K562 (cell line): ENCODE data around the gene CACNA1C. TPM values are rescaled to one million over a fixed set of nuclear protein-coding genes. Genes with fewer than 3 reads are reported as not detected.

Experiments
- ATAC-seq: fragments of 200-7000 bp; cut with Tn5 transposase; 3 replicates; pipeline ENCODE4 v1.9.1; 2020; ENCODE audit warnings: moderate library complexity
- BruUV-seq: library from RNA; stranded (reverse); fragments of 400-500 nt; replicated peaks from 2 replicates; lab custom pipeline; 2021; lab: Mats Ljungman, UMichigan
- CTCF ChIA-PET: fragments of 300-600 bp; formaldehyde crosslinking; extraction: SDS; loops from one replicate; lab custom pipeline; 2021; ENCODE audit warnings: low intra/inter-chr PET ratio; lab: Yijun Ruan, JAX
- POLR2A ChIA-PET: fragments of 300-600, 350-650 bp; sonication (Branson Sonifier 250); formaldehyde crosslinking; extraction: SDS; loops from one replicate; lab custom pipeline; 2021; ENCODE audit warnings: antibody characterized with exemption, inconsistent platforms; lab: Yijun Ruan, JAX
- DNase-seq, 4 experiments: peaks; one replicate each; pipeline versions ENCODE4 v3.0.0 to v3.0.0-alpha.2; 2011 to 2018; ENCODE audit warnings: low spot score in 3 of 4, mixed read lengths in 3 of 4; ENCODE audit errors: extremely low read depth in 1 of 4
- FAIRE-seq: peaks from 2 replicates; lab custom pipeline; 2011; peaks lifted over from hg19 to GRCh38; lab: Jason Lieb, UNC
- H2AFZ ChIP-seq: 2 replicates; pipeline ENCODE4 v1.6.0; 2011; ENCODE audit warnings: low read depth, low read length, control low read depth, inconsistent platforms
- H3K27ac ChIP-seq: fragments of 200-600 bp; 3 replicates; pipeline ENCODE4 v1.8.0; 2011; ENCODE audit warnings: low read depth, mild to moderate bottlenecking, control low read depth, inconsistent platforms, low read length, moderate library complexity, mixed read lengths; ENCODE audit errors: extremely low read depth
- H3K27me3 ChIP-seq, 2 experiments: fragments of 300-600 bp in 1 of 2; 2 replicates in 1 of 2; 3 replicates in 1 of 2; pipeline versions ENCODE4 v1.6.0 to v1.8.0; 2011; ENCODE audit warnings: inconsistent platforms in 2 of 2, low read length in 2 of 2, mild to moderate bottlenecking in 1 of 2, mixed read lengths in 1 of 2, moderate library complexity in 1 of 2; ENCODE audit not compliant: control insufficient read depth in 2 of 2, insufficient read depth in 2 of 2
- H3K36me3 ChIP-seq: fragments of 300-600 bp; 3 replicates; pipeline ENCODE4 v1.8.0; 2011; ENCODE audit warnings: mild to moderate bottlenecking, low read length, inconsistent platforms; ENCODE audit not compliant: control insufficient read depth, insufficient read depth
- H3K4me1 ChIP-seq, 2 experiments: fragments of 200-600 bp in 1 of 2; replicated peaks in 1 of 2; 2 replicates in 1 of 2; 3 replicates in 1 of 2; pipeline versions ENCODE4 v1.5.1 to v1.8.0; 2011; ENCODE audit warnings: inconsistent platforms in 2 of 2, low read length in 2 of 2, mild to moderate bottlenecking in 1 of 2, mixed read lengths in 1 of 2, moderate library complexity in 1 of 2; ENCODE audit not compliant: control insufficient read depth in 2 of 2, insufficient read depth in 2 of 2
- H3K4me2 ChIP-seq: 2 replicates; pipeline ENCODE4 v1.6.1; 2011; ENCODE audit warnings: low read length, control low read depth, inconsistent platforms, mixed read lengths; ENCODE audit not compliant: insufficient read depth
- H3K4me3 ChIP-seq: fragments of 200-600 bp; sonication (generic), shearing (Covaris generic); 2 replicates; pipeline ENCODE4 v1.5.1; 2016; ENCODE audit warnings: control low read depth, inconsistent platforms
- H3K79me2 ChIP-seq: fragments of 200-600 bp; 3 replicates; pipeline ENCODE4 v1.8.0; 2011; ENCODE audit warnings: low read length, inconsistent platforms; ENCODE audit not compliant: control insufficient read depth, insufficient read depth
- H3K9ac ChIP-seq, 2 experiments: 2 replicates each; pipeline versions ENCODE4 v1.6.0 to v1.6.1; 2011; ENCODE audit warnings: low read depth in 2 of 2, low read length in 2 of 2, control low read depth in 1 of 2, inconsistent platforms in 1 of 2, mild to moderate bottlenecking in 1 of 2, mixed read lengths in 1 of 2; ENCODE audit not compliant: insufficient read depth in 1 of 2
- H3K9me1 ChIP-seq: one replicate; pipeline ENCODE4 v1.6.0; 2011; ENCODE audit warnings: inconsistent platforms, mild to moderate bottlenecking, low read length, moderate library complexity; ENCODE audit not compliant: control insufficient read depth, insufficient read depth
- H3K9me3 ChIP-seq: replicated peaks from 2 replicates; pipeline ENCODE4 v1.5.1; 2011; ENCODE audit warnings: low read depth, low read length, inconsistent platforms; ENCODE audit not compliant: control insufficient read depth, insufficient read depth
- H4K20me1 ChIP-seq: replicated peaks from 2 replicates; pipeline ENCODE4 v1.6.1; 2011; ENCODE audit warnings: low read length, inconsistent platforms, mixed read lengths; ENCODE audit not compliant: control insufficient read depth, insufficient read depth
- BMI1 ChIP-seq: fragments of 150-350 bp; IDR thresholded peaks from 2 replicates; pipeline ENCODE4 v1.6.1; 2014; ENCODE audit warnings: low read length
- BRD4 ChIP-seq: fragments of 200-600 bp; sonication (generic); IDR thresholded peaks from 2 replicates; pipeline ENCODE4 v1.6.1; 2017; ENCODE audit warnings: inconsistent platforms
- ID3 ChIP-seq, 2 experiments: fragments of 250-450 bp in 1 of 2; fragments of 450-650 bp in 1 of 2; sonication (Bioruptor Pico) in 1 of 2; IDR thresholded peaks; 2 replicates each; pipeline versions ENCODE4 v1.6.1 to v1.8.0; 2016 to 2021; ENCODE audit warnings: mild to moderate bottlenecking in 2 of 2, moderate library complexity in 2 of 2, missing compliant biosample characterization in 1 of 2, missing genetic modification characterization in 1 of 2
- LCOR ChIP-seq: sonication (generic); formaldehyde crosslinking; IDR thresholded peaks from 2 replicates; pipeline ENCODE4 v1.8.0; 2022; ENCODE audit warnings: mild to moderate bottlenecking, missing genetic modification reagents
- NFE2L1 ChIP-seq: fragments of 450-650 bp; IDR thresholded peaks from 2 replicates; pipeline ENCODE4 v1.6.1; 2016; ENCODE audit warnings: missing genetic modification characterization, low read depth, mild to moderate bottlenecking, missing compliant biosample characterization, moderate library complexity, borderline replicate concordance
- TAF9B ChIP-seq: fragments of 450-650 bp; IDR thresholded peaks from 2 replicates; pipeline ENCODE4 v1.6.1; 2018; ENCODE audit warnings: mild to moderate bottlenecking; ENCODE audit not compliant: partially characterized antibody
- TFE3 ChIP-seq: fragments of 450-650 bp; formaldehyde crosslinking; IDR thresholded peaks from 2 replicates; pipeline ENCODE4 v1.4.0; 2020; ENCODE audit warnings: mild to moderate bottlenecking, mixed read lengths
- TRIM24 ChIP-seq, 2 experiments: fragments of 450-650 bp; IDR thresholded peaks; 2 replicates each; pipeline ENCODE4 v1.6.1; 2016
- ZNF212 ChIP-seq: fragments of 450-650 bp; formaldehyde crosslinking; IDR thresholded peaks from 2 replicates; pipeline ENCODE4 v1.4.0; 2020; ENCODE audit warnings: mild to moderate bottlenecking
- ZNF232 ChIP-seq: sonication (generic); formaldehyde crosslinking; IDR thresholded peaks from 2 replicates; pipeline ENCODE4 v1.8.0; 2022; ENCODE audit warnings: mild to moderate bottlenecking, missing genetic modification reagents
- ZNF431 ChIP-seq: sonication (generic); formaldehyde crosslinking; IDR thresholded peaks from 2 replicates; pipeline ENCODE4 v1.8.0; 2022; ENCODE audit warnings: mild to moderate bottlenecking, missing genetic modification reagents
- WGBS: fragments of 100-300 bp; shearing (Covaris generic); methylation state at CpG from one replicate; pipeline ENCODE4 v1.1.6; 2016; ENCODE audit warnings: low coverage, mixed read lengths; ENCODE audit not compliant: insufficient coverage; ENCODE audit errors: missing lambda C conversion rate; 5-methylcytosine and 5-hydroxymethylcytosine counted together
- in situ Hi-C: fragments of 300-500 bp; cut with MboI; formaldehyde crosslinking; loops from 4 replicates; pipeline ENCODE4 v1.15.0; 2018; ENCODE audit warnings: inconsistent platforms, mixed read lengths
- intact Hi-C: fragments of 100-400 bp; cut with micrococcal nuclease; formaldehyde crosslinking; loops from 2 replicates; pipeline ENCODE4 v1.14.2; 2022
- polyA plus RNA-seq, 8 experiments: library from polyadenylated mRNA; depleted of rRNA in 4 of 8; stranded (reverse) in 5 of 8; unstranded in 3 of 8; fragments of >200 nt; fragmentation: Nextera tagmentation in 2 of 8; fragmentation: Illumina TruSeq in 1 of 8; extraction: Ambion mirVana in 2 of 8; extraction: Trizol in 1 of 8; gene quantifications; 2 replicates each; pipeline versions ENCODE4 v1.2.1 to v1.2.3, GENCODE V29; 2011 to 2014; ENCODE audit warnings: inconsistent platforms in 1 of 8, missing spikeins in 1 of 8
- total RNA-seq, 7 experiments: library from RNA; depleted of rRNA in 6 of 7; stranded (reverse); fragments of >200 nt in 6 of 7; fragmentation: Illumina TruSeq in 2 of 7; extraction: Trizol in 2 of 7; gene quantifications; 2 replicates each; pipeline versions ENCODE4 v1.2.1 to v1.2.3, GENCODE V29; 2011 to 2021; ENCODE audit warnings: low replicate concordance in 1 of 7

The CACNA1C gene
- total and polyA plus RNA-seq, 9 of the 15 experiments (the other 6 are each of a cell fraction or from before 2014, with no cell fraction given): not detected

- in situ Hi-C loops: no loop called here
- POLR2A ChIA-PET: interaction anchor here (0.8 kb wide), 1 partner anchor 30 kb away, joined by 3 read pairs; no protein-coding TSS in a partner anchor
- peaks cover 0 to 8% of the 10 kb centered on the region in 2 experiments; a peak in 2 of 5 replicates for H3K27me3 ChIP-seq
Measured at GRCh38 chr12:2535583-2536204, 482.9 kb downstream of the CACNA1C start.

DNA sequence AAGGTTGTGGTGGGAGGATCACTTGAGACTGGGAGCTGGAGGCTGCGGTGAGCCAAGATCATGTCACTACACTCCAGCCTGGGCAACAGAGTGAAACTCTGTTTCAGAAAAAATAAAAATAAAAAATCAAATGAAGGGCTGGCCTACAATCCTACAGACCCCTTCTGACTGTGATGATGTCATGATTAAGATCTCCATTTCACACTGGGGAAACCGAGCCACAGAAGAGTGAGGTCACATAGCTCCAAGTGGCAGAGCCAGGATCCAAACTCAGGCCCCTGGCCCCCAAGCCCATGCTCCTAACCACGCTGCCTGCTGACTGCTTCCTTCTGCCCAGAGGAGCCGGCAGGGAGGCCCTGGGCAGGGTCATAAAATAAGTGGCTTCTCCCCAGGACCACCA, 483.9 kb downstream of the CACNA1C start:
- WGBS: 5% methylated on average over 4 of the region's 4 CpGs
- ChIA-PET CTCF (no interaction called here), POLR2A (interaction anchor here (0.8 kb wide), 1 partner anchor 31 kb away, joined by 3 read pairs; no protein-coding TSS in a partner anchor)
- Histone ChIP-seq H3K4me2 (no peak overlapping the region), H3K9ac (no peak overlapping the region), H4K20me1 (no peaks in the 10 kb centered on the region), H3K79me2 (no peaks in the 10 kb centered on the region), H3K4me1 (no peaks in the 10 kb centered on the region), H3K27me3 (peaks cover 0 to 10% of the 10 kb centered on the region in 2 experiments; a peak in 2 of 5 replicates), H3K9me1 (no peaks in the 10 kb centered on the region), H2AFZ (no peak overlapping the region), H3K4me3 (no peak overlapping the region), H3K9me3 (no peaks in the 10 kb centered on the region), H3K36me3 (no peaks in the 10 kb centered on the region), H3K27ac (no peak overlapping the region)
- in situ Hi-C loops (no loop called here), intact Hi-C loops (no loop called here)
- FAIRE-seq: no peak
- no peak for ATAC-seq
- DNase-seq: no peak
- no TSS peak for BruUV-seq
- no peak for TF ChIP-seq TFE3 (CRISPR knock-in tag)
- no peak for TF ChIP-seq ZNF431 (CRISPR knock-in tag)
- TF ChIP-seq TAF9B: no peak
- TF ChIP-seq ZNF212 (CRISPR knock-in tag): no peak
- TF ChIP-seq ZNF232 (CRISPR knock-in tag): no peak
- no peak for TF ChIP-seq ID3 (CRISPR knock-in tag; IDR thresholded peaks at IDR 0.05)
- TF ChIP-seq ID3 (tag; IDR thresholded peaks at IDR 0.05): no peak
- TF ChIP-seq BMI1: no peak
- no peak for TF ChIP-seq LCOR (CRISPR knock-in tag)
- TF ChIP-seq NFE2L1 (tag): no peak
- TF ChIP-seq TRIM24 (IDR thresholded peaks at IDR 0.05): no peak

More at GRCh38 chr12:2535583-2536204, 482.9 kb downstream of the CACNA1C start:
- DNase-seq (no peak), ATAC-seq (no peak), FAIRE-seq (no peak)
- no peaks in the 10 kb centered on the region for H3K36me3 ChIP-seq
- no peaks in the 10 kb centered on the region for H3K4me1 ChIP-seq
- H3K4me3 ChIP-seq: no peak overlapping the region
- intact Hi-C loops: no loop called here
- H3K9me1 ChIP-seq: no peaks in the 10 kb centered on the region
- H2AFZ ChIP-seq: no peak overlapping the region
- H3K27ac ChIP-seq: no peak overlapping the region
- 4% methylated on average over 4 of the region's 6 CpGs for WGBS
- no peaks in the 10 kb centered on the region for H3K9me3 ChIP-seq
- no TSS peak for BruUV-seq
- TF ChIP-seq BRD4: no peak
- no peaks in the 10 kb centered on the region for H4K20me1 ChIP-seq
- no peak overlapping the region for H3K4me2 ChIP-seq
- H3K9ac ChIP-seq: no peak overlapping the region
- CTCF ChIA-PET: no interaction called here
- H3K79me2 ChIP-seq: no peaks in the 10 kb centered on the region
